DOHH2 (cell line): ENCODE data around the gene LNX1.

Source experiments
- EZH2phosphoT487 ChIP-seq: fragments of 200-600 bp; sonication (generic); IDR thresholded peaks from 2 replicates; pipeline ENCODE4 v1.6.1; 2017; ENCODE audit warnings: borderline replicate concordance, mild to moderate bottlenecking, antibody characterized with exemption, low read length, moderate library complexity, mixed read lengths
- TF ChIP-seq, protein P1 (sequence below): fragments of 200-600 bp; sonication (generic); IDR thresholded peaks from one replicate; pipeline ENCODE4 v1.5.1; 2014; ENCODE audit warnings: antibody characterized with exemption, mild to moderate bottlenecking, low read depth, low read length; ENCODE audit not compliant: poor library complexity, severe bottlenecking

DNA sequence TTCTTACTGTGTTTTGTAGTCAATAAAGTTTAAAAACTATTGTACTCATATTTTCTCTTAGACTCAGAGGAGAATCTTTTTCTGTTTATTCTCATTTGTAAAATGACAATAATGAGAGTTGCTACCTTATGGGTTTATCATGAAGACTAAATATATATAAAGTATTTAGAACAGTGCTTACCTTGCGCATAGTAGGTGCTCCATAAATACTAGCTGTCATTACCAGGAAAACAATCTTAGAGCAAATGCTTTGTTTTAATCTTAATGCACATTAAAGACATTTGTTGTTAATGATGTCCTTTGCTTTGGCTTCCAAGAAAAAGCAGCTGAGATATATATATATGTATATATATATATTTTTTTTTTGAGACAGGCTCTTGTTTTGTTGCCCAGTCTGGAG lies 168.9 kb downstream of the LNX1 start:
- TF ChIP-seq, protein P1, sequence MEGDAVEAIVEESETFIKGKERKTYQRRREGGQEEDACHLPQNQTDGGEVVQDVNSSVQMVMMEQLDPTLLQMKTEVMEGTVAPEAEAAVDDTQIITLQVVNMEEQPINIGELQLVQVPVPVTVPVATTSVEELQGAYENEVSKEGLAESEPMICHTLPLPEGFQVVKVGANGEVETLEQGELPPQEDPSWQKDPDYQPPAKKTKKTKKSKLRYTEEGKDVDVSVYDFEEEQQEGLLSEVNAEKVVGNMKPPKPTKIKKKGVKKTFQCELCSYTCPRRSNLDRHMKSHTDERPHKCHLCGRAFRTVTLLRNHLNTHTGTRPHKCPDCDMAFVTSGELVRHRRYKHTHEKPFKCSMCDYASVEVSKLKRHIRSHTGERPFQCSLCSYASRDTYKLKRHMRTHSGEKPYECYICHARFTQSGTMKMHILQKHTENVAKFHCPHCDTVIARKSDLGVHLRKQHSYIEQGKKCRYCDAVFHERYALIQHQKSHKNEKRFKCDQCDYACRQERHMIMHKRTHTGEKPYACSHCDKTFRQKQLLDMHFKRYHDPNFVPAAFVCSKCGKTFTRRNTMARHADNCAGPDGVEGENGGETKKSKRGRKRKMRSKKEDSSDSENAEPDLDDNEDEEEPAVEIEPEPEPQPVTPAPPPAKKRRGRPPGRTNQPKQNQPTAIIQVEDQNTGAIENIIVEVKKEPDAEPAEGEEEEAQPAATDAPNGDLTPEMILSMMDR: no peak
- no peak for TF ChIP-seq EZH2phosphoT487
